HG03045 (cell line): ENCODE data around the gene EXOC3L1.

Experiments
- ATAC-seq: cut with Tn5 transposase; IDR thresholded peaks from one replicate; pipeline ENCODE4 v1.9.1; 2021; ENCODE audit warnings: mild to moderate bottlenecking, moderate library complexity; ENCODE audit not compliant: unreplicated experiment

EXOC3L1 gene

GRCh38 chr16:67150047-67150832, 39.7 kb downstream of the EXOC3L1 start:
- ATAC-seq, result peak; percentile 38

- no peak for ATAC-seq
These were observed 40.5 kb downstream of the EXOC3L1 start for GRCh38 chr16:67149276-67150046.

GRCh38 chr16:67148656-67149275, 41.2 kb downstream of the EXOC3L1 start:
- no peak for ATAC-seq

GRCh38 chr16:67148221-67148620, 41.7 kb downstream of the EXOC3L1 start:
- no peak for ATAC-seq

- ATAC-seq, result no peak
These were observed 42.3 kb downstream of the EXOC3L1 start for GRCh38 chr16:67147437-67148140.

- ATAC-seq, result no peak
These were observed 43.2 kb downstream of the EXOC3L1 start for GRCh38 chr16:67146523-67147357.

- ATAC-seq, result no peak
These were observed 44.2 kb downstream of the EXOC3L1 start for GRCh38 chr16:67145746-67146145.

GRCh38 chr16:67144943-67145342, 45.0 kb downstream of the EXOC3L1 start:
- no peak for ATAC-seq

GRCh38 chr16:67142342-67142741, 47.6 kb downstream of the EXOC3L1 start:
- ATAC-seq, result no peak

GRCh38 chr16:67141391-67141790, 48.5 kb downstream of the EXOC3L1 start:
- ATAC-seq, result no peak

GRCh38 chr16:67137605-67138004, 52.3 kb downstream of the EXOC3L1 start:
- ATAC-seq, result no peak
